ENCODE results near the gene DIO1.
"Not testable (repeated sequence)": the region's sequence is repeated elsewhere in the genome, so short reads cannot be mapped to it uniquely, and the experiment has no call there.

Gene DIO1

DNA sequence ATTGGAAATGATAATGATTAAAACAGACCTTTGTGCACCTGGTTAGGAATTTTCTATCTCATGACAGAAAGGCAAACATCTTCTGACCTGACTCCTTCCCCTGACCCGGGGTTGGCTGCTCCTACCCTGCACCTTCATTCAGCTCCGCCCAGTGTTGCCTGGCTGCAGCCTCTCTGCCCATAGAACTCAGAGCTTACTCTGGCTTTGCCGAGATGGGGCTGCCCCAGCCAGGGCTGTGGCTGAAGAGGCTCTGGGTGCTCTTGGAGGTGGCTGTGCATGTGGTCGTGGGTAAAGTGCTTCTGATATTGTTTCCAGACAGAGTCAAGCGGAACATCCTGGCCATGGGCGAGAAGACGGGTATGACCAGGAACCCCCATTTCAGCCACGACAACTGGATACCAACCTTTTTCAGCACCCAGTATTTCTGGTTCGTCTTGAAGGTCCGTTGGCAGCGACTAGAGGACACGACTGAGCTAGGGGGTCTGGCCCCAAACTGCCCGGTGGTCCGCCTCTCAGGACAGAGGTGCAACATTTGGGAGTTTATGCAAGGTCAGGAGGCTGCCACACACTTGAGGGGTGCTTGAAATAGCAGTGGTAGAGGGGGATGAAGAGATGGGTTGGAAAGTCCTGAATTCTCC lies at the start of gene DIO1:
Gene DIO1, plus strand, starts transcription at position 189 of the 638 bp plus-strand sequence. Its CDS starts 24 bp downstream, at position 213.
- DNase-seq (ENCODE audit: low read depth in 2 of 2, low spot score in 1 of 2) = no peak

- DNase-seq (ENCODE audit: low read depth in 2 of 2, low spot score in 1 of 2) = no peak
These were observed 46.0 kb upstream of the DIO1 start for GRCh38 chr1:53847980-53848379.

GRCh38 chr1:53850082-53850673 lies 43.8 kb upstream of the DIO1 start:
- DNase-seq (ENCODE audit: low read depth in 2 of 2, low spot score in 1 of 2) = no peak

GRCh38 chr1:53851571-53852285 lies 42.3 kb upstream of the DIO1 start:
- no peak for DNase-seq (ENCODE audit: low read depth in 2 of 2, low spot score in 1 of 2)

GRCh38 chr1:53860967-53861411 lies 33.0 kb upstream of the DIO1 start:
- peak in 1 of 2 donors; percentile 29 for DNase-seq (ENCODE audit: low read depth in 2 of 2, low spot score in 1 of 2)

- no peak for DNase-seq (ENCODE audit: low read depth in 2 of 2, low spot score in 1 of 2)
These were observed 31.5 kb upstream of the DIO1 start for GRCh38 chr1:53862507-53862906.

DNA sequence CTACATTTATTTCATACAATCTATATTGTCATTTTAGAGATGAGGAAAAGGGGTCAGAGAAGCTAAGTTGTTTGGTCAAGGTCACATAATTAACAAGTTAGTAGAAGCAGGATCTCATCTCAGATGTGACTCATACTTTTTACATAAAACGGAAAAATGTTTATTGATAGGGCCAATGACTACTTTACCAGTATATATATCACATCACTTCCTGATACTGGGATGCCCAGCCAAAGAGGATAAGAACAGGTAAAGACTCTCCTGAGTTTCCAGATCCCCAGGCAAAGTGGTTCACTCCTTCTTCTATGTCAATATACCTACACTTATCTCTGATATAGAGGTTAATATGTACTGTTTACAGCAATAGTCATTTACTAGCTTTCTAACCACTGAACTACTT lies 25.4 kb upstream of the DIO1 start:
- DNase-seq (ENCODE audit: low read depth in 2 of 2, low spot score in 1 of 2) = no peak

GRCh38 chr1:53869454-53870117 lies 24.4 kb upstream of the DIO1 start:
- no peak for DNase-seq (ENCODE audit: low read depth in 2 of 2, low spot score in 1 of 2)

GRCh38 chr1:53871221-53871620 lies 22.8 kb upstream of the DIO1 start:
- no peak for DNase-seq (ENCODE audit: low read depth in 2 of 2, low spot score in 1 of 2)

- DNase-seq (ENCODE audit: low read depth in 2 of 2, low spot score in 1 of 2) = no peak
These were observed 22.1 kb upstream of the DIO1 start for GRCh38 chr1:53871773-53872484.

DNA sequence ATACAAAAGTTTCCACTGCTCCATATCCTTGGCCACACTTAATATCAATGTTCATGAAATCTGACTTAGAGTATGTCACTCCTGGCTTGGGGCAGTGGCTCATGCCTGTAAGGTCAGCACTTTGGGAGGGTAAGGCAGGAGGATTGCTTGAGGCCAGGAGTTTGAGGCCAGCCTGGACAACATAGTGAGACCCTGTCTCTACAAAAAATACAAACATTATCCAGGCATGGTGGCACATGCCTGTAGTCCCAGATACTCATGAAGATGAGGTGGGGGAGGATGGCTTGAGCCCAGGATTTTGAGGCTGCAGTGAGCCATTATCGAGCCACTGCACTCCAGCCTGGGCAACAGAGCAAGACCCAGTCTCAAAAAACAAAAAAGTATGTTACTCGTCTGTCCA lies 18.8 kb upstream of the DIO1 start:
- not testable (repeated sequence) for DNase-seq (ENCODE audit: low read depth in 2 of 2, low spot score in 1 of 2)

GRCh38 chr1:53878492-53879105 lies 15.4 kb upstream of the DIO1 start:
- DNase-seq (ENCODE audit: low read depth in 2 of 2, low spot score in 1 of 2) = no peak

DNA sequence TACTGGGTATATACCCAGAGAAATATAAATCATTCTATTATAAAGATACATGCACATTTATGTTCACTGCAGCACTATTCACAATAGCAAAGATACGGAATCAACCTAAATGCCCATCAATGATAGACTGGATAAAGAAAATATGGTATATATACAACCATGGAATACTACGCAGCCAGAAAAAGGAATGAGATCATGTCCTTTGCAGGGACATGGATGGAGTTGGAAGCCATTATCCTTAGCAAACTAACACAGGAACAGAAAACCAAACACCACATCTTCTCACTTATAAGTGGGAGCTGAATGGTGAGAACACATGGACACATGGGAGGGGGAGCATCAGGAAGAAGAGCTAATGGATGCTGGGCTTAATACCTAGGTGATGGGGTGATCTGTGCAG lies 12.1 kb upstream of the DIO1 start:
- not testable (repeated sequence) for DNase-seq (ENCODE audit: low read depth in 2 of 2, low spot score in 1 of 2)

GRCh38 chr1:53883600-53883999 lies 10.4 kb upstream of the DIO1 start:
- not testable (repeated sequence) for DNase-seq (ENCODE audit: low read depth in 2 of 2, low spot score in 1 of 2)

DNA sequence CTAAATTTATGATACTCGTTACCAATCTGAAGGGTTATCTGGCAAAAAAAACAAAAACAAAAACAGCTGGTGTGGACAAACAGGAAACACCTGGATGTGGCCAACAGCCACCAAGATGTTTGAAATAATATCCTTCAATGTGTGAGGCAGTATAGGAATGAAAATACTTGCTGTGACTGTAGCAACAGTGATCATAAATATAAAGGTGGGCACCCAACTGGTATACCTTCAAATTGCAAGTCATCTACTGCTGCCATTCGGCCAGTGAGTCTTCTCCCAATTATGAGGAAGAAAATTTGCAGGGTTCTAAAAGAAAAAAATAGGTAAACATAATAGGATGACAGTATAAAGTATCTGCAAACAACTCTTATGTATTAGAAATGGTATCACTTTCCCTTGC lies 5.3 kb upstream of the DIO1 start:
- DNase-seq (ENCODE audit: low read depth in 2 of 2, low spot score in 1 of 2) = no peak

DNA sequence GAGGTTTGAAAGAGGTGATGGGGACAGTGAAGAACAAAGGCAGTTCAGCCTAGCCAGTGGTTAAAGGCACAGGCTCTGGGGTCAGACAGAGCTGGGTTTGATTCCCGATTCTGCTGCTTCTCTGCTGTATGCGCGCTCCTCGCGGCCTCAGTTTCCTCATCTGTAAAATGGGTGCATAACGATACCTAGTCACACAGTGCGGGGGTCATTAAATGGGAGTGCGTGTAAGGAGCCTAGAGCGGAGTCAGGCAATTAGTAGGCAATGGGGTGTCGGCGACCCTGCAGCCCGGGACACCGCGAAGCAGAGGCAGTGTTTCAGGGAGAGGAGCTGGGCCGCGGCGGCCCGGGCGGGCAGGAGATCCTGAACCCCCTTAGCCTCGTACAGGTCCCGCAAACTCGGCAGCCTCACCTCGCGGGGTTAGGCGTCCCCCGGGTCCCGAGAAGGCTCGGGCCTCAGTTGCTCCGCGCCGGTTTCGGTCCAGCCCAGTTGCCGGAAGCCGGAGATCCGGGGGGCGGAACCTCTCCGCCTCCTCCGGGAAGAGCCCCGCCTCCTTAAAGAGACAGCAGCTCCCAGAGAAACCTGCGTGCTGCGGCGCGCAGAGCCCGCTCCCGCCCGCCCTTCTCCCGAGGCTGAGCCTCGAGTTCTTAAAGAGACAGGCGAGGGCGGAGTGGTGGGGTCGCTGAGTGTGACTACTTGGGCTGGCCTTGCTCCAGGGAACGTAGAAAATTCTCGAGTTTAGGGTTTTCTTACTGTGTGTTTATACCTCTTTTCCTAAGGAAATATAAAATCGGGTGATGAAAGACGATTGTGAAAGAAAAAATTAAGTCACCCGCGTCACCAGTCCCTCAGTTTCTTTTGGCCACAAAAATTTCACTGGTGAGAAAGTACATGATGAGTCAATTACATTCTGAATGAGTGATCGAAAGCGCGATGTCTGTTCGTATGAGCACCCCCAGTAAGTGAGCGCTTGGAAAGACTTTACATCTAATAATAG lies 4.4 kb upstream of the DIO1 start, which contains the start of gene YIPF1:
Gene YIPF1, minus strand, starts transcription at position 494 of the 995 bp plus-strand sequence. CDS start 860 bp downstream, outside the sequence.
- peak; percentile 52 to 69 for DNase-seq (ENCODE audit: low read depth in 2 of 2, low spot score in 1 of 2)

GRCh38 chr1:53890522-53890941 lies 3.5 kb upstream of the DIO1 start:
- DNase-seq (ENCODE audit: low read depth in 2 of 2, low spot score in 1 of 2) = no peak

- no peak for DNase-seq (ENCODE audit: low read depth in 2 of 2, low spot score in 1 of 2)
These were observed 3.0 kb upstream of the DIO1 start for GRCh38 chr1:53891018-53891417.

DNA sequence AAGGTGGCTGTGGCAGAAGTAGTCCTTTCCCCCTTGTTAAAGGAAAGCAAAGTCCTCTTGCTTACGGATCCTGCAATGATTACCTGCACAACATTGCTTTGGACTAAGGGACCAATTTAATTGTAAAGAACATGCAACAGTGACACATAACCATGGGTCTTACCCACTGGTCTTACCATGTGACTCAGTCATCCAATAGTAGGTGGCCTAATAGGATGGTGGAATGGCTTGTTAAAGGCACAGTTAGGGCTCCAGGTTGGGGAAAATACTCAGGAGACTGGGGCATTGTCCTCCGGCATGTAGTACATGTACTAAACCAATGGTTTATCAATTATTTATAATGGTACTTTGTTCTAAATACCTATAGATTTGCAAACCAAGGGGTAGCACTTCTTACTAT lies 2.3 kb upstream of the DIO1 start:
- no peak for DNase-seq (ENCODE audit: low read depth in 2 of 2, low spot score in 1 of 2)
